NCI-H1417 treated with DMSO at 0.1 percent for 48 hours (cell line): ENCODE data around the gene TCEAL3.
"Not testable (repeated sequence)": the region's sequence is repeated elsewhere in the genome, so short reads cannot be mapped to it uniquely, and the experiment has no call there.

Source experiments
- DNase-seq: peaks from one replicate; lab custom pipeline; 2025; lab: John Stamatoyannopoulos, UW

TCEAL3 gene, protein sequence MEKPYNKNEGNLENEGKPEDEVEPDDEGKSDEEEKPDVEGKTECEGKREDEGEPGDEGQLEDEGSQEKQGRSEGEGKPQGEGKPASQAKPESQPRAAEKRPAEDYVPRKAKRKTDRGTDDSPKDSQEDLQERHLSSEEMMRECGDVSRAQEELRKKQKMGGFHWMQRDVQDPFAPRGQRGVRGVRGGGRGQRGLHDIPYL

DNA sequence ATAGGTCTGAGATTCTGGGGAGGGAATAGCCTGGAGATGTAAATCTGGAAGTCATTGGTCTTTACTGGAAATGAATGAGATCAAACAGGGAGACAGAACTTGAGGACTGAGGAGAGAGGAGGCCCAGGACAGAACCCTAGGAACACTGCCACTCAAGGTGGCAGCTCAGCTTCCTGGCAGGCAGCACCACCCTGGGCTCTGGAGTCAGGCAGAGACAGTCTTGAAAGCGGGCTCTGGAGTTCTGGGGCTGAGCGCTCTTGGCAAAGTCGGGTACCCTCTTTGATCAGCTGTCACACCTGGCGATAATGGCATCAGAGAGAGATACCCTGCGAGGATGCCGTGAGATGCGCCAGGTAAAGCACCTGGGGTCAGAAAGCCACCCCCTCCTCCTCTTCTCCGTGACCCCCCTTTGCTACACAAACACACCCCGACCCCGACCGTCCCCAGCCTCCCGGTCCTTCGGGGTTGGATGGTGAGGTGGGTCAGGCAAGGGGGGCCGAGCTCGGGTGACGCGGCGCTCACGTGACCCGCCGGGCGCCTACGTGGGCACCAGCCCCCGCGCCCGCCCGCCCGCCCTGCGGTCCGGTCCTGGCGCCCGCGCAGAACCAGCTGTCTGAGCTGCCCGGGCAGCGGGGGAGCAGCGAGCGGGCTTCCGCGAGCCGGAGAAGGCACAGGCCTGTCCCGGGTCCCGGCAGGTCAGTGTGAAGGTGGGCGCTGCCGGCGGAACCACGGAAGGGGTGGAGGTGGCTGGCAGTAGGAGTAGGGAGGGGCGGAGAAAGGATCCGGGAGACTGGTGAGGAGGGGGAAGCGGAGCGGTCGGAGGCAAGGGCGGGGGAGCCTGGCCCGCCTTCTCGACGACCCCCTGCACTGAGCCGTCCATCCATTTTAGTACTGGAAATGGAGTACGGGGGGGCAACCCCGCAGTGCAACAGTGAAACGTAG, at the start of gene TCEAL3:
Gene TCEAL3 (plus strand): TSS at position 600 of the 942 bp plus-strand sequence. CDS start 1,102 bp downstream, outside the sequence.
- DNase-seq, result no peak

DNA sequence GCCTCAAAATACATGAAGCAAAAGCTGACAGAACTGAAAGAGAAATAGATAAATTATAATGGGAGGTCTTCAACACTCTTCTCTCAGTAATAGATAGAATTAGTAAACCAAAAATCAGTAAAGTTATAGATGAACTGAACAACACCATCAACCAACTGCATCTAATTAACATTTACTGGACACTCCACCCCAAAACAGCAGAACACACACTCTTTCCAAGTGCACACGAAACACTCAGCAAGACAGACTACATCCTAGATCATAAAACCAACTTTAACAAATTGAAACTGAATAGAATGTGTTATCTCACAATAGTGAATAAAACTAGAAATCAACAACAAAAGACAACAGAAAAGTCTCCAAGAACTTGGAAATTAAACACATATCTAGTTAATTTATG, 47.5 kb upstream of the TCEAL3 start:
- no peak for DNase-seq

DNA sequence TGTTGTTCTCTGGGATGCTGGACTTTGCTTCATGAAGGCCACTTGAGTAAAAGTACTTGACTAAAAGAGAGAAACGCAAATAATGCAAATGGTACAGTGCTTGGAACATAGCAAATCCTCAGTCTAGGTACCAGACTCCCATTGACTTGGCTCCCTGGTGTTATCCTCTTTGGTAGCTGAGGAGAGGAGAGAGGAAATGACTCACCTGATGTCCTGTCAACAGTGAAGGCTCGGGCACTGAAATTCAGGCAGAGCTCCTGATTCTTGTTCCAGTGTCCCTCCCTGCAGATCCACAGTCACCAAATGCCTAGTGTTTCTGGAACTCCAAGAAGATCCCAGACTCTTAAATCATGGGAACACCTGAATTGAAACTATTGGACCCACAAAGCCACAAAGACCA, 45.0 kb upstream of the TCEAL3 start:
- DNase-seq, result no peak

DNA sequence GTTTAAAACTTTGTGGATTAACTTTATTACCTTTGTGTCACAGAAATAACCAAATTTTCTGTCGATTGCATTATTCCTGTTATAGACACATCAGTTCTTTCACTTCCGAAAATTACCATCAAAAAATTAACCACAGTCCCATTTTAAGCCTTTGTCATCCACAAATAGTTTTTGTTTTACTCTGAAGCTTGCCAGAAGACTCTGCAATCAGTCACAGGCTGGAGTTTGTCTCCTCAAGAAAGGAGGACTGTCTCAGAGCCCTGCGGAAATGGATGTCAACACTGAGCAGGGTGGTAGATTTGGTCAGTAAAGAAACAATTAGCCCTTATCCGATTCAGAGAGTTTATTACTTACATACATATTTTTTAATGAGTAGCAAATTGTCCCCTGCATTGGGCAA, 42.6 kb upstream of the TCEAL3 start:
- no peak for DNase-seq

DNA sequence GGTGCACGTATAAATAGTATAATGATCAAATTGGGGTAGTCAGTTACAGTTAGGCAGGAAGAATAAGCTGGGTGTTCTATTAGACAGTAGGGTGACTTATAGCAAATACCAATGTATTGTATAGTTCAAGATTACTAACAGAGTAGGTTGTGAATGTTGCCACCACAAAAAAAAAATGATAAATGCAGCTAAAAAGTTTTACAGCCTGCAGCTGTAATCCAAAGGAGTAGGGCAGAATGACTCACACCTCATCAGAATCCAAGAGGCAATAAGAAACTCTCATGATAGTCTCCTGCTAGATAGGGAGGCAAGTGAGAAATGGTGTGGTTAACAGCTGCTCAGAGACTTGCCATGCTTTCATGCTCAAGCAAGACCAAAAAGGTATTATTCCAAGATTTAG, 42.0 kb upstream of the TCEAL3 start:
- DNase-seq, result no peak

DNA sequence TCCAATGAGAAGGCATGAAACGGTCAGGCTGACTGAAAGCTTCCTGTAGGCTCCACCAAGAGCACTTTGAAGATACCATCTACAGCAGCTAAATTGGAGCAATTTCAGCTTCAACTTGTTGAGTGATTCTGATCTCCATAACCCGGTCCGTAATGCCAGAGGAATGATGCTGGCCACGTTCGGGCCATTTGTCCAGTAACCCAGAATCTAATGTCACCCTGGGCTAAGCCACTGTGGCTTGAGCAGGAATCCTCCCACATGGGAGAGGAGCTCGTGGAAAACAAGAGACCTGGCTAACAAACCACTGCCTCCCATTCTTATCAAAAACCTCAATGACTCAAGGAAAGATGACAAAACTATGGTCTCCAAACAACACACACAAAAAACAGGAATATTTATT, 36.6 kb upstream of the TCEAL3 start:
- DNase-seq, result no peak

DNA sequence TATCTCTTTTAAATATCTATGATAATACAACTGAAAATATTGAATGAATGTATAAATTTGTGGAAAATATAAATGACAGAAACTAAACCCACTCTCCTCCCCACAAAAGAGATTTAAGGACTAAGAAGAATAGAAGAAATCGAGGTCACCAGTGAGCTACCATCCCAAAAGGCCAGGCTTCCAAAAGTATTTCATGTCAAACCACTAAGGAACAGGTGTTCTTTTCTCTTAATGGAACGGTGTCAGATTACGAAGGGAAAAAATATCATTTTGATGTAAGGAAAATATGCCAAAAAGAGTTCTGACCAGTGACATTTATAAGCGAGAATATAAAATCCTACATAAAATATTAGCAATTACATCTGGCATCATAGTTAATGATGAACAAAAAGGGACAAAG, 36.0 kb upstream of the TCEAL3 start:
- no peak for DNase-seq

DNA sequence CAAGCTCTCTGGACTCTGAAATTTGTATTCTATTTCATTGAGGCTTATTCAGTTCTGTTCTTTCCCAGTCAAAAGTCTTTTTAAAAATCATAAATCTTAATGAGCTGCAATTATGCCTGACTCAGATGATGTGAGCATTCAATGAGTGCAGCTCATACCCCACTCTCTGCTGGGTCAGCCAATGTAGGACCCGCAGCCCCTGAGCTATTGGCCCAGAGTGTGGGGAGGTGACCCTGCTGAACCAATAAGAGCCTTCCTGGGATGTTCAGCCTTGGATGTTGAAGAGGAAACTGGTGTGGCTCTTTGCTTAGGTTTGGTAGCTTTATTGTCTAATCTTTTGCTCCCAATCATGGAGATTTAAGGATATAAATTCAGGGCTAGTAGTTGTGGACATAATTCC, 34.6 kb upstream of the TCEAL3 start:
- DNase-seq, result no peak

DNA sequence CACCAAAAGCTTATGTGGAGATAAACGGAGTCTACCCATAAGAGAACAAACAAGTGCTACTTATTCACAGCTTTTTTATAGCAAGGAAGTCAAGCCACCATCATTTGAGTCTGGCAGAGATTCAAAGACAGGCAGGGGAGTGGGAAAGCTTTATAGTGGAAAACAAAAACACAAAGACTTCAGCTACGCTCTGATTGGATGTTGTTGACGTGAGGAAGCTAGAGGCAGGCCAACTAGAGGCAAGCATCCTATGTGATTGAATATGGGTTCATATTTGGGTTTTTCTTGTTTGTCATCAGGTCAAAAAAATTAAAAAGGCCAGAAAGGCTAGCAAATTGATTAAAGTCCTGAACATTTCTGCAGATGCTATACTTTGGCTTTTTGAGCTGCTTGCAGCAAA, 23.2 kb upstream of the TCEAL3 start:
- DNase-seq, result no peak

DNA sequence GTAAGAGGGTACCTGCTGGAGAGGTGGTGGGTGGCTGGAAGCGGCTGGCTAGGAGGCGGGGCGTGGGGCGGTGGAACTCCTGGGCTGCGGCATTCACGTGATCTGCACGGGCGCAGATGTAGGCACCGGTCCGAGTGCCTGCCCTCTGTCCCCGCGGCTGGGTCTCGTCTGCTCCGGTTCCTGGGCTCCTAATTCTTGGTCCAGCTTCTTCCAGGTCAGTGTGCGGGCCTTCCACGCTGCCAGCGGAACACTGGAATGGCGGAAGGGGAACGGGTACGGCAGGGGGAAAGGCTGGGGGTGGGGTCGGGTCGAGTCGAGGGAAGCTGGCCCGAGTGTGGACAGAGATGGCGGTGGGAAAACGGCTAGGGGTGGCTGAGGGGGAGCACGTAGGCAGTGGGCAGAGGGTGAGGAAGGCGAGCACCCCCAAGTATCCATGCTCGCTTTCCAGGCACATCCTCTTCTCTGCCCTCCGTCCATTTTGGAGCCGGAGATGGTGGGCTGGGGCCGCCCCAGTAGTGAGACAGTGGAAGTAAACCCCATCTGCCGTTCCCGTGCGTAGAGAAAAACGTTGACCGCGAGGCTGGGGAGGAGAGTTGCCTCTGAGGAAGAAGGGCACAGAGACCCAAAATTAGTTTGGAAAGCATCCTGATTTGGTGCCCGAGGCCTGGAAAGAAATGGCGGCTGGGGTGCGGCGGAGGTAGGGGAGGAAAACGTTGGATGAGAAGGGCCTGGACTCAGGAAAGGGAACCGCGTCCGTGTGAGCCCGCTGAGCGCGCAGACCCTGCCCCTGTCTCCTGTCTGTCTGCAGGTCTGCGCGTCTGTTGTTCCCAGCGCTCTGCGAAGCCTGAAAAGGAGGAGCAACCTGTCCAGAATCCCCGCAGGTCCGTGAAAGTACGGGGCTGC, 22.1 kb upstream of the TCEAL3 start, which contains the start of gene TCEAL4:
Gene TCEAL4 (plus strand): TSS at position 105 of the 903 bp plus-strand sequence. CDS start 1,161 bp downstream, outside the sequence.
- no peak for DNase-seq

DNA sequence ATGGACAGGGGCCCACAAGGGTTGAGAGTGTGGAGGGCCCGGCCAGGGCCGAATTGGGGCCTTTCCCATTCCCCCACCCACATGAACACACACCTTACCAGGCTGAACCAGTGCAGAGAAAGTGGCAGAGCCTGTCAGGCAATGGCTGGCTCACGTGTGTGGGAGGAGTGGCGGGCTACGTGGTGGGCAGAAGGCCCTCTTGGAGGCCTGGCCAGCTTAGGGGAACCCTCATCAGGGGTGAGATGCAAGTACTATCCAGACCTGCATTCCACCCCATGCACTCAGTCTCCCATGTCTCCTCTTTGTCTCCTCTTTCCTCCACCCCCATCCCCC, 21.5 kb upstream of the TCEAL3 start:
- DNase-seq, result no peak

DNA sequence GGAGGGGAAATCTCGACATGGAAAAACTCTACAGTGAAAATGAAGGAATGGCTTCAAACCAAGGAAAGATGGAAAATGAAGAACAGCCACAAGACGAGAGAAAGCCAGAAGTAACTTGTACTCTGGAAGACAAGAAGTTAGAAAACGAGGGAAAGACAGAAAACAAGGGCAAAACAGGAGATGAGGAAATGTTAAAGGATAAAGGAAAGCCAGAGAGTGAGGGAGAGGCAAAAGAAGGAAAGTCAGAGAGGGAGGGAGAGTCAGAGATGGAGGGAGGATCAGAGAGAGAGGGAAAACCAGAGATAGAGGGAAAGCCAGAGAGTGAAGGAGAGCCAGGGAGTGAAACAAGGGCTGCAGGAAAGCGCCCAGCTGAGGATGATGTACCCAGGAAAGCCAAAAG, 21.1 kb upstream of the TCEAL3 start:
- DNase-seq, result no peak

DNA sequence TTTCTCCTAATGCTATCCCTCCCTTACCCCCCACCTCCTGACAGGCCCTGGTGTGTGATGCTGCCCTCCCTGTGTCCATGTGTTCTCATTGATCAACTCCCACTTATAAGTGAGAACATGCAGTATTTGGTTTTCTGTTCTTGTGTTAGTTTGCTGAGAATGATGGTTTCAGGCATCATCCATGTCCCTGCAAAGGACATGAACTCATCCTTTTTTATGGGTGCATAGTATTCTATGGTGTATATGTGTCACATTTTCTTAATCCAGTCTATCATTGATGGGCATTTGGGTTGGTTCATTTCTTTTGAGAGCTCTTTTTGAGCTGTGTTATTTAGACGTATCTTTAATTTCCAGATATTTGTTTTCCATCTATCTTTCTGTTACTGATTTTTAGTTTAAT, 15.5 kb upstream of the TCEAL3 start:
- DNase-seq, result not testable (repeated sequence)

DNA sequence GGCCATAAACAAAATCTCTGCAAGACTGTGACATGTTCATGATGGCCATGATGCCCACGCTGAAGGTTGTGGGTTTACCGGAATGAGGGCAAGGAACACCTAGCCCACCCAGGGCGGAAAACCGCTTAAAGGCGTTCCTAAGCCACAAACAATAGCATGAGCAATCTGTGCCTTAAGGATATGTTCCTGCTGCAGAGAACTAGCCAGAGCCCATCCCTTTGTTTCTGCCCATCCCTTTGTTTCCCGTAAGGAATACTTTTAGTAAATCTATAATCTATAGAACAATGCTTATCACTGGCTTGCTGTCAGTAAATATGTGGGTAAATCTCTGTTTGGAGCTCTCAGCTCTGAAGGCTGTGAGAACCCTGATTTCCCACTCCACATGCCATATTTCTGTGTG, 12.6 kb upstream of the TCEAL3 start:
- not testable (repeated sequence) for DNase-seq

DNA sequence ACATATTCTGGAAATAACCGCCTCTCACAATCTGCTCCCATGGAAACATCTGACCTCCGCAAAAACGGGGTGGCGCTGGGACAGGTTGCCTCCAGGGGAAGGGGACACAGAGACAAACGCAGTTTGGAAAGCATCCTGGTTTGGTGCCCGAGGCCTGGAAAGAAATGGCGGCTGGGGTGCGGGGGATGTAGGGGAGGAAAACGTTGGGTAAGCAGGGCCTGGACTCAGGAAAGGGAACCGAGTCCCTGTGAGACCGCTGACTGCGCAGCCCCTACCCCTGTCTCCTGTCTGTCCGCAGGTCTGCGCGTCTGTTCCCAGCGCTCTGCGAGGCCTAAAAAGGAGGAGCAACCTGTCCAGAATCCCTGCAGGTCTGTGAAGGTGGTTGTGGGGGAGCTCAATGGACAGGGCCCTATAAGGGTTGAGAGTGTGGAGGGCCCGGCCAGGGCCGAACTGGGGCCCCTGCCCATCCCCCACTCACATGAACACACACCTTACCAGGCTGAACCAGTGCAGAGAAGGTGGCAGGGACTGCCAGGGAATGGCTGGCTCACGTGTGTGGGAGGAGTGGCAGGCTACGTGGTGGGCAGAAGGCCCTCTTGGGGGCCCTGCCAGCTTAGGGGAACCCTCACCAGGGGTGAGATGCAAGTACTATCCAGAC, 672 bp downstream of the TCEAL3 start:
- no peak for DNase-seq

DNA sequence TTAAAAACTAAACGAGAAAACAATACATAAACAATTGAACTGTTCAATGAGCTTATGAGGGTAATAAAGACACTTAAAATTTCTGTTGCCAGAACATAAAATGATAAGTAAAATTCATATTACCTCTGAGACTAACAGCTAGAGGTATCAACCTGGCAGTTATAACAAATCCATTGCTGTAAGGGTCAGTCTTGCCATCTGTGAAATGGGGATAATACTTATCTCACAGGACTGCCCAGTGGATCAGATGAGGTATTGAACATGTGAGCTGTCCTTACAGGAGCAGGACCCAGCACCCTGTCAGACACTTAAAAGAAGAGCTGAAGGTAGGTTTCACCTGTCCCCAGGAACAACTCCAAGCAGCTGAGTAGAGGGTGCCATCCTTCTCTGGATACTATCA, 2.5 kb downstream of the TCEAL3 start:
- no peak for DNase-seq

DNA sequence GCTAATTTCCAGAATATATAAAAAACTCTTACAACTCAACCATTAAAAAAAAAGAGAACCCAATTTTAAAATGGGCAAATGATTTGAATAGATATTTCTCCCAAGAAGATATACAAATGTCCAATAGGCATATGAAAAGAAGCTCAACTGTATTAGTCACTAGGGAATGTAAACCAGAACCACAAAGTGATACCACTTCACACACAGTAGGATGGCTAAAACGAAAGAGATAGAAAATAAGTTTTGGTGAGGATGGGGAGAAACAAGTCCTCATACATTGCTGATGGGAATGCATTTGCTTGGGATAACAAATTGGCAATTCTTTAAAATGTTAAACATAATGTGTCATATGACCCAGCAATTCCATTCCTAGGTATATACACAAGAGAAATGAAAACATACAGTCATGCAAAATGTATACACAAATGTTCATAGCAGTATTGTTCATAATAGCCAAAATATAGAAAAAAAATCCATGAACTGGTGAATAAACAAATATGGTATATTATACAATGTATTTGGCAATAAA, 5.7 kb downstream of the TCEAL3 start:
- DNase-seq, result no peak

DNA sequence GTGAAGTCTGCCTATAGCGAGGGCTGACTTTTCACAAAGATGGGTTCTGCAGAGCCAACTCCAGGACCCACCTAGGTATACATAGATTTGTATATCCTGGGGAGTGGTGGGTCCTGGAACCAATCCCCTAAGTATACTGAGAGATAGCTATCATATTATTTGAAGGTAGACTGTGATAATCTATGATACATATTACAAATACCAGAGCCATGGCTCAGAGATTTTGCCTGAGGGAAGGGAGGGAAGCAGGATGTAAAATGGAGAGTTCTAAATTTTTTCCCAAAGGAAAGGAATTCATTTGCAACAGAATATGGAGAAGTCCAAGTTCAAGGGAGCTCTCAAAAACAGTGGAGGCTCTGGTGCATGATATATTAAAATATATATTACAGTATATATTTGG, 7.2 kb downstream of the TCEAL3 start:
- DNase-seq, result no peak

DNA sequence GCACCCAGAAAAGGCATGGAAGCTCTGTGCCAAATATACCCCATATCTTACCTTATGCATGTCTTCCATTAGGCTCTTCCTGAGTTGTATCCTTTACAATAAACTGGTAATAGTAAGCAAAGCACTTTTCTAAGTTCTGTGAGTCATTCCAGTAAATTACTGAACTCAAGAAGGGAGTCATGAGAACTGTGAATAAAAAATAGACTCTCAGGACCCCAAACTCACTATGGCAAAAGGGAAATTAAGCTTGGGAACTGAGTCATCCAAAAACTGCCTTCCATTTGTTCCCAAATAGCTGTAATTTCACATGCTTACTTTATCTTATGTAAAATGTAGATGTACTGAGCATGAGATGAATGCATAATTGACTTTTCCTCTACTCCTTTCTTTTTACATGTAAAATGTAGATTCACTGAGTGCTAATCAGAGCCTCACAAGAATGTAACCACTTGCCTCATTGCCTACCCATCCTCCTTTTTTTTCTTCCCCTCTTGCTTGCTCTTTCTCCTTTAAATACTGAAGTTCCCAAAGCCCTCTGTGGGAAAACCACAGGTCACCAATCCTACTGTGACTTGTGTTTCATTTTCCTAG, 8.1 kb downstream of the TCEAL3 start:
- DNase-seq, result no peak

DNA sequence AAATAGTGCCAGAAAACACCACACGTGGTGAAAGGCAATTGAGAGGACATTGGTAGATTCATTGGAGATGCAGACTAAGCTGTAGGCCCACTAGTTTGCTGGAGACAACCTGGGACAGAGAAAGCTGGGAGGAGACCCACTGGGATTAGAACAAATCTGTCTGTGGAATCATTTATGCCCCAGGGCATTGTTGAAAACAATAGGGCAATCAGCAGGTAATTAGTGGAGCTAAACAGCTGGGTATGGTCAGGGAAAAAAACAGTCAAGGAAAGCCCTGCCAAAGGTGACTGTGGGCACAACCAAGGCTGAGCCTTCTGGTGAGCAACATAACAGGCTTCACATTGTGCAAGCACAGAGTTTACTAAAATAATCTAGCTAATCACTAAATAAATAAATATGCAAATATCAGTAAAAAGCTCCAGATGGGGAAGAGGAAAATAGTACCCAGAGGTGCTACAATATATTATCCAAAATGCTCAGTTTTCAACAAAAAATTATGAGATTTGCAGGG, 9.0 kb downstream of the TCEAL3 start:
- DNase-seq, result no peak

DNA sequence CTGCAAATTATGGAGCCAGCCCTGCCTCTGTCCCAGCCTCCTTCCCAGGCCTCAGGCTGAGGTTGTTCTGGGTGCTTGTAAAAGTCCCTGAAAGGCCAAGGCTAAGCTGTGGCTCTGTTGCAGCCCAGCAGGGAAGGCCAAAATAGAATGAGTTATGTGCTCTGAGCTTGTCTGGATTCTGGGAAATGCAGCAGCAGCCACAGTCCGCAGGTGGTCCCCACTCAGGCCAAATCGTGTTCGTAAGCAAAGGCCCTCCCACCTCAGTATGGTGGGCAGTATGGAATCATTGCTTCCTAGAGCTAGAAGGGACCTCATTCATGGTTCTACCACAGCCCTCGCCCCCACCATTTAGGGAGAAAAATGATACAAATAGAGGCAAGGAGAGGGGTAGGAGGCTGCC, 16.3 kb downstream of the TCEAL3 start:
- no peak for DNase-seq
